OCI-LY3 (cell line): ENCODE results near the gene ADARB2.
"Not testable (repeated sequence)": the region's sequence is repeated elsewhere in the genome, so short reads cannot be mapped to it uniquely, and the experiment has no call there.

ENCODE experiments used
- H2AFZ ChIP-seq: fragments of 200-600, 300-600 bp; shearing (Covaris generic); 2 replicates; pipeline ENCODE4 v1.6.0; 2014; ENCODE audit warnings: antibody characterized with exemption, low read depth, low read length
- H3K27ac ChIP-seq: fragments of 200-600, 300-600 bp; sonication (generic); 2 replicates; pipeline ENCODE4 v1.5.1; 2014; ENCODE audit warnings: mild to moderate bottlenecking, low read length, moderate library complexity, mixed read lengths
- H3K27me3 ChIP-seq: fragments of 200-600, 300-600 bp; sonication (generic); 2 replicates; pipeline ENCODE4 v1.6.1; 2014; ENCODE audit warnings: low read depth, low read length, mixed read lengths
- H3K36me3 ChIP-seq: fragments of 200-600, 300-600 bp; sonication (generic); replicated peaks from 2 replicates; pipeline ENCODE3; 2014; ENCODE audit warnings: low read depth, low read length, mixed read lengths
- H3K4me1 ChIP-seq: fragments of 300-600, 200-600 bp; sonication (generic); 2 replicates; pipeline ENCODE4 v1.6.1; 2014; ENCODE audit warnings: low read length, mixed read lengths
- H3K4me2 ChIP-seq: fragments of 200-600, 300-600 bp; sonication (generic); 2 replicates; pipeline ENCODE4 v1.6.1; 2014; ENCODE audit warnings: low read length, mixed read lengths
- H3K4me3 ChIP-seq: fragments of 300-600, 200-600 bp; sonication (generic); 2 replicates; pipeline ENCODE4 v1.5.1; 2014; ENCODE audit warnings: antibody characterized with exemption, mild to moderate bottlenecking, low read length, moderate library complexity
- H3K79me2 ChIP-seq: fragments of 300-600, 200-600 bp; shearing (Covaris generic); 2 replicates; pipeline ENCODE4 v1.6.1; 2014; ENCODE audit warnings: mild to moderate bottlenecking, low read length, mixed read lengths
- H3K9ac ChIP-seq: fragments of 300-600, 200-600 bp; shearing (Covaris generic); 2 replicates; pipeline ENCODE4 v1.6.0; 2014; ENCODE audit warnings: mild to moderate bottlenecking, low read length, moderate library complexity
- H3K9me3 ChIP-seq: fragments of 200-600, 300-600 bp; shearing (Covaris generic); 2 replicates; pipeline ENCODE4 v1.6.1; 2014; ENCODE audit warnings: low read length, mixed read lengths; ENCODE audit not compliant: insufficient read depth
- H4K20me1 ChIP-seq: fragments of 200-600, 300-600 bp; sonication (generic); 2 replicates; pipeline ENCODE4 v1.6.1; 2016; ENCODE audit warnings: low read length, mixed read lengths; ENCODE audit not compliant: insufficient read depth
- EZH2phosphoT487 ChIP-seq: fragments of 200-600 bp; shearing (Covaris generic); IDR thresholded peaks from 2 replicates; pipeline ENCODE4 v1.6.1; 2018; ENCODE audit warnings: antibody characterized with exemption, mixed run types, low read depth
- TF ChIP-seq, protein P1 (sequence below): fragments of 200-600, 300-600 bp; sonication (generic); IDR thresholded peaks from 2 replicates; pipeline ENCODE4 v1.5.1; 2014; ENCODE audit warnings: antibody characterized with exemption, low read length, low read depth

ADARB2 gene

DNA sequence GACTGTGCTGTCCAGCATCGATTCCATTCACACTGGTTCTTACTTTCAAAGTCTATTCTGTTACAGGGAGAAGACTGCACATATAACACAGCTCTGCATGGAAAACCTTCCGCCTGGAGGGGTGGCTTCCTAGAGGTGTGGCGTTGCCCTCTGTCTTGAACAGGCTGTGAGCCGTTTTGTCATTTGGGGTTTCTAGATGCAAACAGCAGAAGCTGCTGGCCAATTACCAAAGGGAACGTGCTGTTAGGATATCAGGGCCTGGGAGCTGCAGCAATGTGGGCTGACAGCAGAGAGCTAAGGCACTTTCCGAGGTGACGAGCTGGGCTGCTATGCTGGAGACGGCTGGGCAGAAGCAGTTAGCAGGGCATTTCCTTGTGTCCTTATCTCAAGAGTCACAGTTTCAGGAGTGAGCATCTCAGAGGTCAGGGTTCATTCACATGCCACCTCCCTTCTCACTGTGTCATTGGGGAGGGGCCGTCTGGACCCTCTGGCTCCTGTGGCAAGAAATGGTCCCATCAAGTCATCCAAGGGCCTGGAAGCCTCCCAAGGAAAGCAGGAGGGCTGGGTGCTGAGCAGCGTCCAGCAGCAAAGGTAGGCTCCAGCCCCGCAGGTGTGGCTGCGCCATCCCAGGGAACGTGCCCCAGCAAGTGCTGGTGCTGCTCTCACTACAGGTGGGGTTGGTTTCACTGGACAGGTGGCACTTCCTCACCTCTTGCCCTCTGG, 574.7 kb downstream of the ADARB2 start:
- H3K27ac ChIP-seq: no peak overlapping the region
- H3K27me3 ChIP-seq: 0 out of 2 replicates have a peak, but pooled peaks cover 8% of the 10 kb centered on the region
- no peak overlapping the region for H3K9ac ChIP-seq
- no peaks in the 10 kb centered on the region for H3K36me3 ChIP-seq
- H3K79me2 ChIP-seq: no peaks in the 10 kb centered on the region
- no peaks in the 10 kb centered on the region for H3K9me3 ChIP-seq
- H3K4me3 ChIP-seq: no peak overlapping the region
- TF ChIP-seq, protein P1, sequence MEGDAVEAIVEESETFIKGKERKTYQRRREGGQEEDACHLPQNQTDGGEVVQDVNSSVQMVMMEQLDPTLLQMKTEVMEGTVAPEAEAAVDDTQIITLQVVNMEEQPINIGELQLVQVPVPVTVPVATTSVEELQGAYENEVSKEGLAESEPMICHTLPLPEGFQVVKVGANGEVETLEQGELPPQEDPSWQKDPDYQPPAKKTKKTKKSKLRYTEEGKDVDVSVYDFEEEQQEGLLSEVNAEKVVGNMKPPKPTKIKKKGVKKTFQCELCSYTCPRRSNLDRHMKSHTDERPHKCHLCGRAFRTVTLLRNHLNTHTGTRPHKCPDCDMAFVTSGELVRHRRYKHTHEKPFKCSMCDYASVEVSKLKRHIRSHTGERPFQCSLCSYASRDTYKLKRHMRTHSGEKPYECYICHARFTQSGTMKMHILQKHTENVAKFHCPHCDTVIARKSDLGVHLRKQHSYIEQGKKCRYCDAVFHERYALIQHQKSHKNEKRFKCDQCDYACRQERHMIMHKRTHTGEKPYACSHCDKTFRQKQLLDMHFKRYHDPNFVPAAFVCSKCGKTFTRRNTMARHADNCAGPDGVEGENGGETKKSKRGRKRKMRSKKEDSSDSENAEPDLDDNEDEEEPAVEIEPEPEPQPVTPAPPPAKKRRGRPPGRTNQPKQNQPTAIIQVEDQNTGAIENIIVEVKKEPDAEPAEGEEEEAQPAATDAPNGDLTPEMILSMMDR: no peak
- no peak for TF ChIP-seq EZH2phosphoT487
- no peaks in the 10 kb centered on the region for H4K20me1 ChIP-seq
- peaks cover 12% of the 10 kb centered on the region for H3K4me1 ChIP-seq
- H3K4me2 ChIP-seq: no peak overlapping the region
- no peak overlapping the region for H2AFZ ChIP-seq

- Histone ChIP-seq H3K4me1 (peaks cover 12% of the 10 kb centered on the region), H3K4me2 (peak overlapping the region; percentile 1; the same call in 1 of the 2 replicates)
- H4K20me1 ChIP-seq, H3K9me3 ChIP-seq, H3K4me3 ChIP-seq, H3K27ac ChIP-seq, H2AFZ ChIP-seq, H3K36me3 ChIP-seq, H3K9ac ChIP-seq, H3K79me2 ChIP-seq, H3K27me3 ChIP-seq: not testable (repeated sequence)
Measured at GRCh38 chr10:1161315-1161673, 576.0 kb downstream of the ADARB2 start.

- Histone ChIP-seq H3K27me3 (0 out of 2 replicates have a peak, but pooled peaks cover 8% of the 10 kb centered on the region), H3K36me3 (no peaks in the 10 kb centered on the region), H3K27ac (no peak overlapping the region), H3K4me1 (peaks cover 12% of the 10 kb centered on the region), H3K9me3 (no peaks in the 10 kb centered on the region), H4K20me1 (no peaks in the 10 kb centered on the region), H3K4me2 (peak overlapping the region; percentile 1; the same call in 1 of the 2 replicates), H3K79me2 (no peaks in the 10 kb centered on the region), H2AFZ (no peak overlapping the region), H3K4me3 (no peak overlapping the region), H3K9ac (no peak overlapping the region)
- TF ChIP-seq, protein P1: no peak
- no peak for TF ChIP-seq EZH2phosphoT487
Measured at GRCh38 chr10:1160561-1161314, 576.6 kb downstream of the ADARB2 start.

DNA sequence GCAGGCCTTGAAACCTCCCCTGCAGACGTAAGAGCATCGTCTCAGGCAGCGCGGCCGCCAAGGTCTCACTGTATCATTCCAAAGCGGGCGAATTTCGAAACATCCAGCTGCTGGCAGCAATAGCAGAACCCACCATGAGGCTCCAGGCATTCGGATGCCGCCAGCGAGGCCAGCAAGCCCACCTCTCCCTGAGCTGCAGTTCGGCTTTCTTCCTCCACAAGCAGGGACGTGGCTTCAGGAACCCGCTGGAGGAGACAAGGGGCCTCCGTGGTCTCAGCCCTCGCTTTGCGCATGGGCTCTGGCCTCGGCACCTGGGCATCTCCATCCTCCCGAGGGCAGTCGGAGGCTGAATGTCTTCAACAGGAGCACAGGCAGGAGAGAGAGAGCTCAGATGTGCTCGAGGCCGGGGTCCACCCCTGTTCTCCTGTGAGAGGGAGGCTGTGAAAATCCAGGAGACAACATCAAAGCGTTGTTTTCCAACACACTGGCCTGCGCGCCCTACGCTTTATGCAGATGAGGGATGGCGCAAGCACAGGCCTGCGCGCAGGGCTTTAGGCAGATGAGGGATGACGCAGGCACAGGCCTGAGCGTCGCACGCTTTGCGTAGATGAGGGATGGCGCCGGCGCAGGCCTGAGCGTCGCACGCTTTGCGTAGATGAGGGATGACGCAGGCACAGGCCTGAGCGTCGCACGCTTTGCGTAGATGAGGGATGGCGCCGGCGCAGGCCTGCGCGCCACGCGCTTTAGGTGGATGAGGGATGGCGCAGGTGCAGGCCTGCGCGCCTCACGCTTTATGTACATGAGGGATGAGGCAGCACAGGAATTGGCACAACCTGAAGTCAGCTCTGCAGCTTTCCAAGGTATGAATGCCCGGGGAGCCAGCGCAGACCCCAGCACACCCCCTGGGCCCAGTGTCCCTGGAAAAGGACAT, 577.9 kb downstream of the ADARB2 start:
- 0 out of 2 replicates have a peak, but pooled peaks cover 8% of the 10 kb centered on the region for H3K27me3 ChIP-seq
- no peaks in the 10 kb centered on the region for H4K20me1 ChIP-seq
- H3K4me3 ChIP-seq: no peak overlapping the region
- no peak overlapping the region for H2AFZ ChIP-seq
- TF ChIP-seq, protein P1: no peak
- TF ChIP-seq EZH2phosphoT487: no peak
- no peaks in the 10 kb centered on the region for H3K79me2 ChIP-seq
- no peaks in the 10 kb centered on the region for H3K36me3 ChIP-seq
- H3K9me3 ChIP-seq: no peaks in the 10 kb centered on the region
- H3K4me2 ChIP-seq: no peak overlapping the region
- H3K27ac ChIP-seq: no peak overlapping the region
- H3K9ac ChIP-seq: no peak overlapping the region
- H3K4me1 ChIP-seq: peaks cover 12% of the 10 kb centered on the region

GRCh38 chr10:1158536-1158935, 578.8 kb downstream of the ADARB2 start:
- peaks cover 12% of the 10 kb centered on the region for H3K4me1 ChIP-seq
- H3K9me3 ChIP-seq, H4K20me1 ChIP-seq, H3K27me3 ChIP-seq, H3K9ac ChIP-seq, H3K4me2 ChIP-seq, H3K79me2 ChIP-seq, H3K4me3 ChIP-seq, H3K36me3 ChIP-seq, H3K27ac ChIP-seq, H2AFZ ChIP-seq: not testable (repeated sequence)
